Osteocyte (in vitro differentiated cells): ENCODE results near the gene SLFN12L. TPM values are rescaled to one million over a fixed set of nuclear protein-coding genes. Genes with fewer than 3 reads are reported as not detected.
A peak's percentile ranks its signal among the peaks of the same experiment; 100 is the strongest.

ENCODE experiments used
- DNase-seq: peaks from one replicate; pipeline ENCODE4 v3.0.0; 2021; ENCODE audit warnings: mixed read lengths; ENCODE audit not compliant: unreplicated experiment; ENCODE audit errors: extremely low spot score
- H3K27ac Mint-ChIP-seq: one replicate; pipeline ENCODE4 v1.8.0; 2021; ENCODE audit warnings: mild to moderate bottlenecking, mixed read lengths; ENCODE audit not compliant: unreplicated experiment
- H3K27me3 Mint-ChIP-seq: one replicate; pipeline ENCODE4 v1.8.0; 2021; ENCODE audit warnings: mixed read lengths; ENCODE audit not compliant: unreplicated experiment
- H3K36me3 Mint-ChIP-seq: one replicate; pipeline ENCODE4 v1.8.0; 2021; ENCODE audit warnings: mixed read lengths; ENCODE audit not compliant: unreplicated experiment
- H3K4me1 Mint-ChIP-seq: one replicate; pipeline ENCODE4 v1.8.0; 2021; ENCODE audit warnings: mixed read lengths; ENCODE audit not compliant: unreplicated experiment
- H3K4me3 Mint-ChIP-seq: one replicate; pipeline ENCODE4 v1.8.0; 2021; ENCODE audit warnings: mild to moderate bottlenecking, moderate library complexity, mixed read lengths; ENCODE audit not compliant: unreplicated experiment
- H3K9me3 Mint-ChIP-seq: one replicate; pipeline ENCODE4 v1.8.0; 2021; ENCODE audit warnings: mixed read lengths; ENCODE audit not compliant: unreplicated experiment
- CTCF ChIP-seq: fragments of 200-600 bp; sonication (generic); IDR thresholded peaks from 2 replicates; pipeline ENCODE4 v1.5.0; 2021; ENCODE audit warnings: antibody characterized with exemption, mild to moderate bottlenecking, moderate library complexity
- total RNA-seq: library from RNA; stranded (reverse); gene quantifications from 2 replicates; pipeline ENCODE4 v1.2.1, GENCODE V29; 2021

Gene SLFN12L
- total RNA-seq, 1 donor from 2014 or later = not detected

DNA sequence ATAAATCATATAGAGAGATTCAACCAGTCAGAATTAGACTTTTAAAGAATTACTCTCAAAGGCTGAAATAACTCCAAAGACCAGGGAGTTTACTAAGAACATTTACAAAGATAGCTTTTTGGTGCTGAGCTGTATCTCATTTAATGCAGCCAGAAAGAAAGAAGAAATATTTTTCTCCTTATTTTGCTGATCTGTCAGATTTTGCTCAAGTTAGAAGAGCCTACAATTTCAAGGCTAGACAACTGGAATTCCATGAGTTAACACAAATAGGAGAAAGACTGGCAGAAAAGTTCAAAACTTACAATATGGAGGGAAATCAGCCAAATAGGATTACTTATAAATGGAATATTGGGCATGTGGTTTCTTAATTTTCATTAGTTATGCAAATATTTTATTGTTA, 99.0 kb downstream of the SLFN12L start:
- Mint-ChIP-seq H3K4me3 (no peak overlapping the region), H3K4me1 (peaks cover 12% of the 10 kb centered on the region), H3K27ac (no peak overlapping the region), H3K36me3 (no peaks in the 10 kb centered on the region), H3K9me3 (no peaks in the 10 kb centered on the region), H3K27me3 (no peaks in the 10 kb centered on the region)
- no peak for DNase-seq
- no peak for TF ChIP-seq CTCF

- Mint-ChIP-seq H3K4me3 (peak overlapping the region; percentile 89), H3K27me3 (no peaks in the 10 kb centered on the region), H3K36me3 (peaks cover 10% of the 10 kb centered on the region), H3K9me3 (no peaks in the 10 kb centered on the region), H3K27ac (peak overlapping the region; percentile 98), H3K4me1 (peaks cover 51% of the 10 kb centered on the region)
- peak; percentile 57 for TF ChIP-seq CTCF
- peak; percentile 88 for DNase-seq
These were observed 104.2 kb downstream of the SLFN12L start for GRCh38 chr17:35433075-35433894.

DNA sequence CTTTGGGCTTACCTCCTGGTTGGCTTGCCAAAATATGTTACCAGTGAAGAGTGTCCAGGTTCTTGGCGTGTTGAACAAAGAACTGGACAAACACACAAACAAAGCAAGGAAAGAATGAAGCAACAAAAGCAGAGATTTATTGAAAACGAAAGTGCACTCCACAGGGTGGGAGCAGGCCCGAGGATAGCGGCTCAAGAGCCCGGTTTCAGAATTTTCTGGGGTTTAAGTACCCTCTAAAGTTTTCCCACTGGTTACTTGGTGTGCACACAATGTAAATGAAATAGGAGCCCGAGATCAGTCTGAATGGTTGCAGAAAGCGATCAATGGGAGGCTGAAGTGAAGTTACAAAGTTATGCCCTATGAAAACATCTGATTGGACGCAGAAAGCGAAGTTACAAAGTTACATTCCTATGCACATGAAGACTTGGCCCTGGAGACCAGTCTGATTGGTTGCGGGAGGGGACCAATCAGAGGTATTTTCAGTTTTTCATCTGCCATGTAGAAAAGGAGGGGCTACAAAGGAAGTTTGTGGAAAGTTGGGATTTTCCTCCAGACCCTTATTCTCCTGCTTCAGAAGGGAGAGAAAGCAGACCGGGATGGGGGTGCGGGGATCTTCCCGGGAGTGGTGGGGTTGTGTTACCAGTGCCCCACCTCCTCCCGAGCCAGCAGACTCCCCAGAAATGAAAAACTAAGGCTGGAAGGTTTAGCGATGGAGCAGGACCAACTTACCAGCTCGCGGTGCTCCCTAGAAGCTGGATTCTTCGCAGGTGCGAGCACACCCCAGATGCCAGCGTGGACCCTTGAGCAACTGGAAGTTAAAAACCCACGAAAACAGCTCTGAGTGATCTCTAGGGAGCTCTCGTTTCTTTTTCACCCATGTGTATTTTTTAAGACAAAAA, 105.1 kb downstream of the SLFN12L start, which contains the start of gene SLFN12:
Gene SLFN12, minus strand, starts transcription at position 325 of the 899 bp plus-strand sequence. CDS start 9,472 bp downstream, outside the sequence.
- DNase-seq = no peak
- no peaks in the 10 kb centered on the region for H3K9me3 Mint-ChIP-seq
- H3K4me1 Mint-ChIP-seq = peaks cover 51% of the 10 kb centered on the region
- no peaks in the 10 kb centered on the region for H3K27me3 Mint-ChIP-seq
- no peak for TF ChIP-seq CTCF
- peak within 1 kb of the TSS; percentile 98 for H3K27ac Mint-ChIP-seq
- H3K4me3 Mint-ChIP-seq = peak within 1 kb of the TSS; percentile 89
- peaks cover 16% of the 10 kb centered on the region for H3K36me3 Mint-ChIP-seq

DNA sequence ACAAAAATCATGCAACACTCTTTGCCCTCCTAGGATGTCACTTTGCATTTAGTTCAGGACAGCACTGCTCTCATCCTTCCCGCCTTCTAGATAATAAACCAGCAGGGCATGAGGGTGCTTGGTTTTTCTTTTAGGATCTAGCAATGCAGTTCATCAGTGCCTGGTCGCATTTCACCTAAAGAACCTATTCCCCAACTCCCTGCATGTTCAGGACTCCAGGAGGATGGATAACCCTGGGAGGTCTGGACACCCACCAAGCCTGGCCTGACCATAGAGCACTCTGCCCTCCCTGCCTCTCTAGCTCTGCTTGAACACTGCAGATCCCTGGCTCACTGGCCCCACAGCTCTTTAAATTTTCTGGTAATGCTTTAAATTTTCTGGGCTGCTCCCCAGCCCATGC, 107.8 kb downstream of the SLFN12L start:
- Mint-ChIP-seq H3K36me3 (peaks cover 21% of the 10 kb centered on the region), H3K4me3 (no peak overlapping the region), H3K9me3 (no peaks in the 10 kb centered on the region), H3K27me3 (no peaks in the 10 kb centered on the region), H3K4me1 (peaks cover 49% of the 10 kb centered on the region), H3K27ac (peak overlapping the region; percentile 41)
- no peak for DNase-seq
- no peak for TF ChIP-seq CTCF

DNA sequence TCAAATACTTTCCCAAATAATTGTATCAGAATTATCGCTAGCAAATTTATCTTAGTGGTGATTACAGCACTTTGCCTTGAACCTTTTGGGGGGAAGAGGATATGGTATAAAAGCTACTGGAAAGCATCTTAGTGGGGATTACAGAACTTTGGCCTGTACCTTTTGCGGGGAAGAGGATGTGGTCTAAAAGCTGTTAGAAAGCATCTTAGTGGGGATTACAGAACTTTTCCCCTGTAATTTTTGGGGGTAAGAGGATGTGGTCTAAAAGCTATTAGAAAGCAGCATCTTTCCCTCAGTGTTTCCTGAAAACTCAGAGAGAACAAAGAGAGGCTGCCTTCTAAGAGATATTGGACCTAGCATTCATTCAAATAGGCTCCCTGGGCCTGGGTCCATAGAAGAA, 109.2 kb downstream of the SLFN12L start:
- Mint-ChIP-seq H3K4me3 (no peak overlapping the region), H3K9me3 (no peaks in the 10 kb centered on the region), H3K27ac (no peak overlapping the region), H3K4me1 (peaks cover 39% of the 10 kb centered on the region), H3K36me3 (peaks cover 21% of the 10 kb centered on the region), H3K27me3 (no peaks in the 10 kb centered on the region)
- TF ChIP-seq CTCF = no peak
- DNase-seq = no peak
